WTC11 (cell line): ENCODE data around the gene IFNAR1. TPM values are rescaled to one million over a fixed set of nuclear protein-coding genes. Genes with fewer than 3 reads are reported as not detected.

Experiments used
- ATAC-seq: fragments of 200-7000 bp; cut with Tn5 transposase; 2 replicates; pipeline ENCODE4 v1.10.0; 2021; ENCODE audit warnings: mild to moderate bottlenecking, moderate library complexity
- CTCF ChIA-PET: fragments of 300-600 bp; sonication (Branson Sonifier 250); formaldehyde crosslinking; loops from one replicate; lab custom pipeline; 2021; ENCODE audit warnings: antibody characterized with exemption; lab: Charles Lee
- POLR2A ChIA-PET: fragments of 350-600 bp; sonication (Branson Sonifier 250); formaldehyde crosslinking; loops from one replicate; lab custom pipeline; 2021; ENCODE audit warnings: antibody characterized with exemption; lab: Charles Lee
- DNase-seq: peaks from one replicate; pipeline ENCODE4 v3.0.0; 2021; ENCODE audit warnings: low spot score
- H3K27ac Mint-ChIP-seq: 2 replicates; pipeline ENCODE4 v1.8.0; 2021; ENCODE audit warnings: mixed read lengths
- H3K27me3 Mint-ChIP-seq: 2 replicates; pipeline ENCODE4 v1.8.0; 2021; ENCODE audit warnings: low read depth, mild to moderate bottlenecking, moderate library complexity, mixed read lengths
- H3K36me3 Mint-ChIP-seq: 2 replicates; pipeline ENCODE4 v1.8.0; 2021; ENCODE audit warnings: mixed read lengths
- H3K4me1 Mint-ChIP-seq: 2 replicates; pipeline ENCODE4 v1.8.0; 2022; ENCODE audit warnings: mixed read lengths
- H3K4me3 Mint-ChIP-seq: 2 replicates; pipeline ENCODE4 v1.8.0; 2021; ENCODE audit warnings: mild to moderate bottlenecking, moderate library complexity, mixed read lengths
- H3K9me3 Mint-ChIP-seq: 2 replicates; pipeline ENCODE4 v1.8.0; 2021; ENCODE audit warnings: mixed read lengths
- ATF1 ChIP-seq: sonication (generic); formaldehyde crosslinking; IDR thresholded peaks from 2 replicates; pipeline ENCODE4 v1.8.1; 2023; ENCODE audit warnings: mild to moderate bottlenecking, moderate library complexity, missing genetic modification reagents
- CBFB ChIP-seq: sonication (generic); formaldehyde crosslinking; IDR thresholded peaks from 2 replicates; pipeline ENCODE4 v1.8.1; 2022; ENCODE audit warnings: mild to moderate bottlenecking, low read depth, missing genetic modification reagents
- CDX4 ChIP-seq: fragments of 250-450 bp; sonication (Bioruptor Pico); IDR thresholded peaks from 2 replicates; pipeline ENCODE4 v1.9.0; 2021; ENCODE audit warnings: moderate library complexity, mild to moderate bottlenecking, inconsistent platforms, borderline replicate concordance
- CREB1 ChIP-seq: sonication (generic); formaldehyde crosslinking; IDR thresholded peaks from 2 replicates; pipeline ENCODE4 v1.8.0; 2023; ENCODE audit warnings: mild to moderate bottlenecking, missing genetic modification reagents
- E2F4 ChIP-seq: sonication (generic); formaldehyde crosslinking; IDR thresholded peaks from 2 replicates; pipeline ENCODE4 v1.8.1; 2022; ENCODE audit warnings: low read depth, mild to moderate bottlenecking, moderate library complexity, missing genetic modification reagents, borderline replicate concordance
- E2F5 ChIP-seq: sonication (generic); formaldehyde crosslinking; IDR thresholded peaks from 2 replicates; pipeline ENCODE4 v1.8.1; 2022; ENCODE audit warnings: mild to moderate bottlenecking, moderate library complexity, missing genetic modification reagents
- ELF4 ChIP-seq: sonication (generic); formaldehyde crosslinking; IDR thresholded peaks from 2 replicates; pipeline ENCODE4 v1.8.1; 2022; ENCODE audit warnings: low read depth, mild to moderate bottlenecking, moderate library complexity, missing genetic modification reagents
- FOXJ3 ChIP-seq: sonication (generic); formaldehyde crosslinking; IDR thresholded peaks from 2 replicates; pipeline ENCODE4 v1.9.0; 2021; ENCODE audit warnings: missing genetic modification reagents, mild to moderate bottlenecking, borderline replicate concordance
- GRHL2 ChIP-seq: fragments of 250-450 bp; sonication (Bioruptor Pico); IDR thresholded peaks from 2 replicates; pipeline ENCODE4 v1.8.0; 2022; ENCODE audit warnings: mild to moderate bottlenecking, moderate library complexity; ENCODE audit not compliant: insufficient replicate concordance, severe bottlenecking
- JUN ChIP-seq: sonication (generic); formaldehyde crosslinking; IDR thresholded peaks from 2 replicates; pipeline ENCODE4 v1.8.0; 2023; ENCODE audit warnings: mild to moderate bottlenecking, missing genetic modification reagents
- KAT7 ChIP-seq: sonication (generic); formaldehyde crosslinking; IDR thresholded peaks from 2 replicates; pipeline ENCODE4 v1.8.1; 2023; ENCODE audit warnings: missing genetic modification reagents, mild to moderate bottlenecking, borderline replicate concordance
- NFATC4 ChIP-seq: fragments of 250-450 bp; sonication (Bioruptor Pico); IDR thresholded peaks from 2 replicates; pipeline ENCODE4 v1.9.0; 2021; ENCODE audit warnings: mild to moderate bottlenecking
- NR1H2 ChIP-seq: sonication (generic); formaldehyde crosslinking; IDR thresholded peaks from 2 replicates; pipeline ENCODE4 v1.9.0; 2021; ENCODE audit warnings: mild to moderate bottlenecking, moderate library complexity, missing genetic modification reagents
- ZNF232 ChIP-seq: sonication (generic); formaldehyde crosslinking; IDR thresholded peaks from 2 replicates; pipeline ENCODE4 v1.8.0; 2022; ENCODE audit warnings: mild to moderate bottlenecking, missing genetic modification reagents
- total RNA-seq: library from RNA; stranded (reverse); gene quantifications from 3 replicates; pipeline ENCODE4 v1.2.3, GENCODE V29; 2021
- TF ChIP-seq, protein P1 (sequence below): fragments of 250-450 bp; sonication (Bioruptor Pico); IDR thresholded peaks from 2 replicates; pipeline ENCODE4 v1.9.0; 2021; ENCODE audit warnings: mild to moderate bottlenecking
- TF ChIP-seq, protein P2 (sequence below): fragments of 250-450 bp; sonication (Bioruptor Pico); IDR thresholded peaks from 2 replicates; pipeline ENCODE4 v2.1.2; 2022; ENCODE audit warnings: mild to moderate bottlenecking, moderate library complexity
- TF ChIP-seq, protein P3 (sequence below): sonication (generic); formaldehyde crosslinking; IDR thresholded peaks from 2 replicates; pipeline ENCODE4 v1.8.1; 2023; ENCODE audit warnings: mild to moderate bottlenecking, missing genetic modification reagents, borderline replicate concordance
- TF ChIP-seq, protein P4 (sequence below): sonication (generic); formaldehyde crosslinking; IDR thresholded peaks from 2 replicates; pipeline ENCODE4 v1.8.1; 2023; ENCODE audit warnings: mild to moderate bottlenecking, missing genetic modification reagents

IFNAR1 gene
- total RNA-seq, 1 experiment from 2014 or later = 12.2 TPM

DNA sequence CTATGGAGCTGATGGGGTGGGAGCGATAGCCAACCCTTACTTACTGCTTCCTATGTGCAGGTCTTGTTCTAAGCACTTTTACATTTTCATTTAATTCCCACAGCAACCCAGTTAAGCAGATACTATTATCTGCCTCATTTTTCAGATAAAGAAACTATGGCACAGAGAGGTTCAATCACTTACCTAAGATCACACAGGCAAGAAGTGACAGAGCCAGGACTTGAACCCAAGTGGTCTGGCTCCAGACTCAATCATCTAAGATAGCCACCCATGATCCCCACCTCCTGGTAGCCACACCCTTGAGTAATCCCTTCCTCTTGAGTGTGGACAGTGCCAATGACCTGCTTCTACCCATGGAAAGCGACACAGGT lies 23.2 kb upstream of the IFNAR1 start:
- ATAC-seq (no peak), DNase-seq (no peak)
- Mint-ChIP-seq H3K27me3 (no peaks in the 10 kb centered on the region), H3K36me3 (no peaks in the 10 kb centered on the region), H3K4me3 (no peak overlapping the region), H3K9me3 (no peaks in the 10 kb centered on the region), H3K27ac (no peak overlapping the region), H3K4me1 (peaks cover 8% of the 10 kb centered on the region)
- ChIA-PET CTCF (interaction anchor here (0.6 to 1.0 kb wide), 2 partner anchors 13 to 179 kb away, joined by 3 read pairs; partner anchors contain the start of gene TMEM50B), POLR2A (no interaction called here)
- TF ChIP-seq NFATC4 (CRISPR knock-in tag) = no peak

DNA sequence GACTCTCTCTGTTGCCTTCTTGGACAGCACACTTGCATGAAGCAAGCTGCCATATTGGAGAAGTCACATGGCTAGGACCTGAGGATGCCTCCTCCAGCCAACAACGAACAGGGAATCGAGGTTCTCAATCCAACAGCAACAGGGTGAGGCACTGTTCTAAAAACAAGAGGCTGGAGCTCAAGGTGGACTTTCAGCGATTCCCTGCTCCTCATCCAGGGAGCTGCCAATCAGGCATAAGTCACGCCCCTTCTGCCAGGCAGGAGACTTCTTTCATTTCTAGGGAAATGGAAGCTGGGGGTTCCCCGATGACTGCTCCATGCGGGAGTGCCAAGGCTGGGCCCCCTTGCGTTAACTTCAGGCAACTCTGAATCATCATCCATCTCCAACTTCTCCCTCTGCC lies 22.7 kb upstream of the IFNAR1 start:
- CTCF ChIA-PET = interaction anchor here (0.6 to 1.4 kb wide), 3 partner anchors 12 to 178 kb away, joined by 3 read pairs; partner anchors contain the start of gene TMEM50B
- TF ChIP-seq CREB1 (CRISPR knock-in tag) (no peak), FOXJ3 (CRISPR knock-in tag) (no peak), JUN (CRISPR knock-in tag) (no peak), NFATC4 (CRISPR knock-in tag) (no peak), E2F4 (CRISPR knock-in tag) (no peak), ATF1 (CRISPR knock-in tag) (no peak), ELF4 (CRISPR knock-in tag) (no peak), ZNF232 (CRISPR knock-in tag) (no peak), NR1H2 (CRISPR knock-in tag) (no peak), CBFB (CRISPR knock-in tag) (no peak), KAT7 (CRISPR knock-in tag) (no peak), CDX4 (no peak), E2F5 (CRISPR knock-in tag) (no peak), GRHL2 (CRISPR knock-in tag) (no peak)
- TF ChIP-seq, protein P1, sequence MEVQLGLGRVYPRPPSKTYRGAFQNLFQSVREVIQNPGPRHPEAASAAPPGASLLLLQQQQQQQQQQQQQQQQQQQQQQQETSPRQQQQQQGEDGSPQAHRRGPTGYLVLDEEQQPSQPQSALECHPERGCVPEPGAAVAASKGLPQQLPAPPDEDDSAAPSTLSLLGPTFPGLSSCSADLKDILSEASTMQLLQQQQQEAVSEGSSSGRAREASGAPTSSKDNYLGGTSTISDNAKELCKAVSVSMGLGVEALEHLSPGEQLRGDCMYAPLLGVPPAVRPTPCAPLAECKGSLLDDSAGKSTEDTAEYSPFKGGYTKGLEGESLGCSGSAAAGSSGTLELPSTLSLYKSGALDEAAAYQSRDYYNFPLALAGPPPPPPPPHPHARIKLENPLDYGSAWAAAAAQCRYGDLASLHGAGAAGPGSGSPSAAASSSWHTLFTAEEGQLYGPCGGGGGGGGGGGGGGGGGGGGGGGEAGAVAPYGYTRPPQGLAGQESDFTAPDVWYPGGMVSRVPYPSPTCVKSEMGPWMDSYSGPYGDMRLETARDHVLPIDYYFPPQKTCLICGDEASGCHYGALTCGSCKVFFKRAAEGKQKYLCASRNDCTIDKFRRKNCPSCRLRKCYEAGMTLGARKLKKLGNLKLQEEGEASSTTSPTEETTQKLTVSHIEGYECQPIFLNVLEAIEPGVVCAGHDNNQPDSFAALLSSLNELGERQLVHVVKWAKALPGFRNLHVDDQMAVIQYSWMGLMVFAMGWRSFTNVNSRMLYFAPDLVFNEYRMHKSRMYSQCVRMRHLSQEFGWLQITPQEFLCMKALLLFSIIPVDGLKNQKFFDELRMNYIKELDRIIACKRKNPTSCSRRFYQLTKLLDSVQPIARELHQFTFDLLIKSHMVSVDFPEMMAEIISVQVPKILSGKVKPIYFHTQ (CRISPR knock-in tag) = no peak
- TF ChIP-seq, protein P2, sequence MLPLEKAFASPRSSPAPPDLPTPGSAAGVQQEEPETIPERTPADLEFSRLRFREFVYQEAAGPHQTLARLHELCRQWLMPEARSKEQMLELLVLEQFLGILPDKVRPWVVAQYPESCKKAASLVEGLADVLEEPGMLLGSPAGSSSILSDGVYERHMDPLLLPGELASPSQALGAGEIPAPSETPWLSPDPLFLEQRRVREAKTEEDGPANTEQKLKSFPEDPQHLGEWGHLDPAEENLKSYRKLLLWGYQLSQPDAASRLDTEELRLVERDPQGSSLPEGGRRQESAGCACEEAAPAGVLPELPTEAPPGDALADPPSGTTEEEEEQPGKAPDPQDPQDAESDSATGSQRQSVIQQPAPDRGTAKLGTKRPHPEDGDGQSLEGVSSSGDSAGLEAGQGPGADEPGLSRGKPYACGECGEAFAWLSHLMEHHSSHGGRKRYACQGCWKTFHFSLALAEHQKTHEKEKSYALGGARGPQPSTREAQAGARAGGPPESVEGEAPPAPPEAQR (CRISPR knock-in tag) = no peak
- TF ChIP-seq, protein P3, sequence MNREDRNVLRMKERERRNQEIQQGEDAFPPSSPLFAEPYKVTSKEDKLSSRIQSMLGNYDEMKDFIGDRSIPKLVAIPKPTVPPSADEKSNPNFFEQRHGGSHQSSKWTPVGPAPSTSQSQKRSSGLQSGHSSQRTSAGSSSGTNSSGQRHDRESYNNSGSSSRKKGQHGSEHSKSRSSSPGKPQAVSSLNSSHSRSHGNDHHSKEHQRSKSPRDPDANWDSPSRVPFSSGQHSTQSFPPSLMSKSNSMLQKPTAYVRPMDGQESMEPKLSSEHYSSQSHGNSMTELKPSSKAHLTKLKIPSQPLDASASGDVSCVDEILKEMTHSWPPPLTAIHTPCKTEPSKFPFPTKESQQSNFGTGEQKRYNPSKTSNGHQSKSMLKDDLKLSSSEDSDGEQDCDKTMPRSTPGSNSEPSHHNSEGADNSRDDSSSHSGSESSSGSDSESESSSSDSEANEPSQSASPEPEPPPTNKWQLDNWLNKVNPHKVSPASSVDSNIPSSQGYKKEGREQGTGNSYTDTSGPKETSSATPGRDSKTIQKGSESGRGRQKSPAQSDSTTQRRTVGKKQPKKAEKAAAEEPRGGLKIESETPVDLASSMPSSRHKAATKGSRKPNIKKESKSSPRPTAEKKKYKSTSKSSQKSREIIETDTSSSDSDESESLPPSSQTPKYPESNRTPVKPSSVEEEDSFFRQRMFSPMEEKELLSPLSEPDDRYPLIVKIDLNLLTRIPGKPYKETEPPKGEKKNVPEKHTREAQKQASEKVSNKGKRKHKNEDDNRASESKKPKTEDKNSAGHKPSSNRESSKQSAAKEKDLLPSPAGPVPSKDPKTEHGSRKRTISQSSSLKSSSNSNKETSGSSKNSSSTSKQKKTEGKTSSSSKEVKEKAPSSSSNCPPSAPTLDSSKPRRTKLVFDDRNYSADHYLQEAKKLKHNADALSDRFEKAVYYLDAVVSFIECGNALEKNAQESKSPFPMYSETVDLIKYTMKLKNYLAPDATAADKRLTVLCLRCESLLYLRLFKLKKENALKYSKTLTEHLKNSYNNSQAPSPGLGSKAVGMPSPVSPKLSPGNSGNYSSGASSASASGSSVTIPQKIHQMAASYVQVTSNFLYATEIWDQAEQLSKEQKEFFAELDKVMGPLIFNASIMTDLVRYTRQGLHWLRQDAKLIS (CRISPR knock-in tag) = no peak
- TF ChIP-seq, protein P4, sequence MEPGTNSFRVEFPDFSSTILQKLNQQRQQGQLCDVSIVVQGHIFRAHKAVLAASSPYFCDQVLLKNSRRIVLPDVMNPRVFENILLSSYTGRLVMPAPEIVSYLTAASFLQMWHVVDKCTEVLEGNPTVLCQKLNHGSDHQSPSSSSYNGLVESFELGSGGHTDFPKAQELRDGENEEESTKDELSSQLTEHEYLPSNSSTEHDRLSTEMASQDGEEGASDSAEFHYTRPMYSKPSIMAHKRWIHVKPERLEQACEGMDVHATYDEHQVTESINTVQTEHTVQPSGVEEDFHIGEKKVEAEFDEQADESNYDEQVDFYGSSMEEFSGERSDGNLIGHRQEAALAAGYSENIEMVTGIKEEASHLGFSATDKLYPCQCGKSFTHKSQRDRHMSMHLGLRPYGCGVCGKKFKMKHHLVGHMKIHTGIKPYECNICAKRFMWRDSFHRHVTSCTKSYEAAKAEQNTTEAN (CRISPR knock-in tag) = no peak
- no peak overlapping the region for H3K4me3 Mint-ChIP-seq
- no peaks in the 10 kb centered on the region for H3K27me3 Mint-ChIP-seq
- POLR2A ChIA-PET = no interaction called here
- no peak overlapping the region for H3K27ac Mint-ChIP-seq
- H3K4me1 Mint-ChIP-seq = peaks cover 8% of the 10 kb centered on the region
- H3K9me3 Mint-ChIP-seq = no peaks in the 10 kb centered on the region
- H3K36me3 Mint-ChIP-seq = no peaks in the 10 kb centered on the region
- DNase-seq (no peak), ATAC-seq (no peak)
